Calu3 (cell line): Measurements from ENCODE around the gene CERCAM. TPM values are rescaled to one million over a fixed set of nuclear protein-coding genes. Genes with fewer than 3 reads are reported as not detected.

Experiments
- BruUV-seq: library from RNA; stranded (reverse); fragments of 400-500 nt; replicated peaks from 2 replicates; lab custom pipeline; 2021; lab: Mats Ljungman, UMichigan
- CTCF ChIA-PET: fragments of 300-600 bp; sonication (Branson Sonifier 250); formaldehyde crosslinking; loops from one replicate; lab custom pipeline; 2022; ENCODE audit warnings: antibody characterized with exemption; lab: Charles Lee
- DNase-seq: peaks from one replicate; pipeline ENCODE4 v3.0.0; 2022
- H3K27ac Mint-ChIP-seq: one replicate; pipeline ENCODE4 v1.8.0; 2022; ENCODE audit warnings: mixed read lengths; ENCODE audit not compliant: unreplicated experiment
- H3K27me3 Mint-ChIP-seq: one replicate; pipeline ENCODE4 v1.8.0; 2022; ENCODE audit warnings: mixed read lengths; ENCODE audit not compliant: unreplicated experiment
- H3K36me3 Mint-ChIP-seq: one replicate; pipeline ENCODE4 v1.8.0; 2022; ENCODE audit warnings: mild to moderate bottlenecking, moderate library complexity, mixed read lengths; ENCODE audit not compliant: insufficient read depth, unreplicated experiment
- H3K4me1 Mint-ChIP-seq: one replicate; pipeline ENCODE4 v1.8.0; 2022; ENCODE audit warnings: mild to moderate bottlenecking, low read depth, mixed read lengths; ENCODE audit not compliant: unreplicated experiment
- H3K4me3 Mint-ChIP-seq: one replicate; pipeline ENCODE4 v1.8.0; 2022; ENCODE audit warnings: mild to moderate bottlenecking, low read depth, moderate library complexity, mixed read lengths; ENCODE audit not compliant: unreplicated experiment
- H3K9me3 Mint-ChIP-seq: one replicate; pipeline ENCODE4 v1.8.0; 2022; ENCODE audit warnings: low read depth, mixed read lengths; ENCODE audit not compliant: unreplicated experiment
- intact Hi-C: fragments of 100-400 bp; cut with micrococcal nuclease; formaldehyde crosslinking; loops from one replicate; pipeline ENCODE4 v1.10.0; 2022; ENCODE audit not compliant: unreplicated experiment
- total RNA-seq: library from RNA; stranded (reverse); gene quantifications from 2 replicates; pipeline ENCODE4 v1.2.3, GENCODE V29; 2022
- TF ChIP-seq, protein P1 (sequence below): fragments of 200-600 bp; IDR thresholded peaks from one replicate; pipeline ENCODE4 v1.8.0; 2022; ENCODE audit warnings: antibody characterized with exemption; ENCODE audit not compliant: unreplicated experiment

The CERCAM gene
- total RNA-seq, 1 experiment from 2014 or later: 11.5 TPM

DNA sequence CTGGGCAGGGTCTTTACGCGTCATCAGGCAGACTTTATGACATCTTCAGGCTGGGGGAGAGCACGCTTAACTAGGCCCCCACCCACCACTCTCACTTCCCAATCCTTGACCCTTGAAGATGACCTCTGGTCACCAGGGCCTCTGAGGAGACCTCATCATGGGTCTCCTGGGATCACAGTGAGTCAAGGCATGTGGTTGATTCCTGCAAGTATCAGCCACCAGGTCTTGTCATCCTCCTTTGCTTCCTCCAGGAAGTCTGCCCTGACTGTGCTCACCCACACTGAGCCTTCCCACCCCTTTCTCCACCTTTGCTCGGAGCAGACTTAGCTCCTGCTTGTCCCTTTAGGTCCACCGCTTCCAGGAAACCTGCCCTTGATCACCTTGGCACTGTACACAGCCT, 52.4 kb downstream of the CERCAM start:
- H3K27ac Mint-ChIP-seq: no peak overlapping the region
- H3K36me3 Mint-ChIP-seq: peaks cover 18% of the 10 kb centered on the region
- no peaks in the 10 kb centered on the region for H3K9me3 Mint-ChIP-seq
- BruUV-seq: no TSS peak
- CTCF ChIA-PET: no interaction called here
- DNase-seq: no peak
- H3K4me3 Mint-ChIP-seq: no peak overlapping the region
- H3K27me3 Mint-ChIP-seq: no peaks in the 10 kb centered on the region
- intact Hi-C loops: no loop called here
- no peaks in the 10 kb centered on the region for H3K4me1 Mint-ChIP-seq
- TF ChIP-seq, protein P1, sequence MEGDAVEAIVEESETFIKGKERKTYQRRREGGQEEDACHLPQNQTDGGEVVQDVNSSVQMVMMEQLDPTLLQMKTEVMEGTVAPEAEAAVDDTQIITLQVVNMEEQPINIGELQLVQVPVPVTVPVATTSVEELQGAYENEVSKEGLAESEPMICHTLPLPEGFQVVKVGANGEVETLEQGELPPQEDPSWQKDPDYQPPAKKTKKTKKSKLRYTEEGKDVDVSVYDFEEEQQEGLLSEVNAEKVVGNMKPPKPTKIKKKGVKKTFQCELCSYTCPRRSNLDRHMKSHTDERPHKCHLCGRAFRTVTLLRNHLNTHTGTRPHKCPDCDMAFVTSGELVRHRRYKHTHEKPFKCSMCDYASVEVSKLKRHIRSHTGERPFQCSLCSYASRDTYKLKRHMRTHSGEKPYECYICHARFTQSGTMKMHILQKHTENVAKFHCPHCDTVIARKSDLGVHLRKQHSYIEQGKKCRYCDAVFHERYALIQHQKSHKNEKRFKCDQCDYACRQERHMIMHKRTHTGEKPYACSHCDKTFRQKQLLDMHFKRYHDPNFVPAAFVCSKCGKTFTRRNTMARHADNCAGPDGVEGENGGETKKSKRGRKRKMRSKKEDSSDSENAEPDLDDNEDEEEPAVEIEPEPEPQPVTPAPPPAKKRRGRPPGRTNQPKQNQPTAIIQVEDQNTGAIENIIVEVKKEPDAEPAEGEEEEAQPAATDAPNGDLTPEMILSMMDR: no peak

GRCh38 chr9:128475867-128476266, 55.2 kb downstream of the CERCAM start:
- CTCF ChIA-PET: no interaction called here
- Mint-ChIP-seq H3K4me1 (no peaks in the 10 kb centered on the region), H3K27me3 (no peaks in the 10 kb centered on the region), H3K36me3 (peaks cover 17% of the 10 kb centered on the region), H3K4me3 (no peak overlapping the region), H3K9me3 (no peaks in the 10 kb centered on the region), H3K27ac (no peak overlapping the region)
- BruUV-seq: no TSS peak
- intact Hi-C loops: no loop called here
- DNase-seq: no peak
- TF ChIP-seq, protein P1: no peak

GRCh38 chr9:128479262-128479661, 58.6 kb downstream of the CERCAM start:
- Mint-ChIP-seq H3K4me3 (no peak overlapping the region), H3K27ac (no peak overlapping the region), H3K9me3 (no peaks in the 10 kb centered on the region), H3K36me3 (peaks cover 5% of the 10 kb centered on the region), H3K27me3 (no peaks in the 10 kb centered on the region), H3K4me1 (no peaks in the 10 kb centered on the region)
- CTCF ChIA-PET: no interaction called here
- BruUV-seq: no TSS peak
- intact Hi-C loops: no loop called here
- TF ChIP-seq, protein P1: no peak
- DNase-seq: no peak

- Mint-ChIP-seq H3K27ac (no peak overlapping the region), H3K4me3 (no peak overlapping the region), H3K9me3 (no peaks in the 10 kb centered on the region), H3K27me3 (no peaks in the 10 kb centered on the region), H3K4me1 (no peaks in the 10 kb centered on the region), H3K36me3 (peaks cover 1% of the 10 kb centered on the region)
- TF ChIP-seq, protein P1: no peak
- intact Hi-C loops: no loop called here
- DNase-seq: no peak
- BruUV-seq: no TSS peak
- CTCF ChIA-PET: no interaction called here
These were observed 60.9 kb downstream of the CERCAM start for GRCh38 chr9:128481561-128481960.
